Astrocyte (in vitro differentiated cells and primary cell): Measurements from ENCODE around the gene RAB5B.

Experiments
- EZH2 ChIP-seq: IDR thresholded peaks from 2 replicates; pipeline ENCODE4 v1.6.1; 2012; ENCODE audit warnings: mild to moderate bottlenecking, low read length, inconsistent platforms; ENCODE audit not compliant: insufficient read depth
- TF ChIP-seq, protein P1 (sequence below): IDR thresholded peaks from 2 replicates; pipeline ENCODE4 v1.5.1; 2011; ENCODE audit warnings: low read depth, mild to moderate bottlenecking, inconsistent platforms, low read length, moderate library complexity; ENCODE audit not compliant: insufficient read depth

DNA sequence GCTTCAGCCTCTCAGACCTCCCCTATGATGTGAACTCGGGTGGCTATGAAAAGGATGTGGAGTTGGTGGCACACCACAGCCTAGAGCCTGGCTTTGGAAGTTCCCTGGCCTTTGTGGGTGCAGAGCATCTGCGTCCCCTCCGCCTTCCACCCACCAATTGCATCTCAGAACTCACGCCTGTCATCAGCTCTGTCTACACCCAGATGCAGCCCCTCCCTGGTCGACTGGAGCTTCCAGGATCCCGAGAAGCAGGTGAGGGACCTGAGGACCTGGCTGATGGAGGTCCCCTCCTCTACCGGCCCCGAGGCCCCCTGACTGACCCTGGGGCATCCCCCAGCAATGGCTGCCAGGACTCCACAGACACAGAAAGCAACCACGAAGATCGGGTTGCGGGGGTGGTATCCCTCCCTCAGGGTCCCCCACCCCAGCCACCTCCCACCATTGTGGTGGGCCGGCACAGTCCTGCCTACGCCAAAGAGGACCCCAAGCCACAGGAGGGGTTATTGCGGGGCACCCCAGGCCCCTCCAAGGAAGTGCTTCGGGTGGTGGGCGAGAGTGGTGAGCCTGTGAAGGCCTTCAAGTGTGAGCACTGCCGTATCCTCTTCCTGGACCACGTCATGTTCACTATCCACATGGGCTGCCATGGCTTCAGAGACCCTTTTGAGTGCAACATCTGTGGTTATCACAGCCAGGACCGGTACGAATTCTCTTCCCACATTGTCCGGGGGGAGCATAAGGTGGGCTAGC lies 60.9 kb downstream of the RAB5B start:
- TF ChIP-seq EZH2 = no peak
- TF ChIP-seq, protein P1, sequence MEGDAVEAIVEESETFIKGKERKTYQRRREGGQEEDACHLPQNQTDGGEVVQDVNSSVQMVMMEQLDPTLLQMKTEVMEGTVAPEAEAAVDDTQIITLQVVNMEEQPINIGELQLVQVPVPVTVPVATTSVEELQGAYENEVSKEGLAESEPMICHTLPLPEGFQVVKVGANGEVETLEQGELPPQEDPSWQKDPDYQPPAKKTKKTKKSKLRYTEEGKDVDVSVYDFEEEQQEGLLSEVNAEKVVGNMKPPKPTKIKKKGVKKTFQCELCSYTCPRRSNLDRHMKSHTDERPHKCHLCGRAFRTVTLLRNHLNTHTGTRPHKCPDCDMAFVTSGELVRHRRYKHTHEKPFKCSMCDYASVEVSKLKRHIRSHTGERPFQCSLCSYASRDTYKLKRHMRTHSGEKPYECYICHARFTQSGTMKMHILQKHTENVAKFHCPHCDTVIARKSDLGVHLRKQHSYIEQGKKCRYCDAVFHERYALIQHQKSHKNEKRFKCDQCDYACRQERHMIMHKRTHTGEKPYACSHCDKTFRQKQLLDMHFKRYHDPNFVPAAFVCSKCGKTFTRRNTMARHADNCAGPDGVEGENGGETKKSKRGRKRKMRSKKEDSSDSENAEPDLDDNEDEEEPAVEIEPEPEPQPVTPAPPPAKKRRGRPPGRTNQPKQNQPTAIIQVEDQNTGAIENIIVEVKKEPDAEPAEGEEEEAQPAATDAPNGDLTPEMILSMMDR = no peak
